Kasumi-1 (cell line): Measurements from ENCODE around the gene NDFIP1.

ENCODE experiments used
- DNase-seq, 2 experiments: peaks; one replicate each; lab custom pipeline; 2025; lab: John Stamatoyannopoulos, UW

Gene NDFIP1

GRCh38 chr5:142189813-142190212 lies 81.2 kb downstream of the NDFIP1 start:
- DNase-seq: no peak

- DNase-seq: no peak
These were observed 83.2 kb downstream of the NDFIP1 start for GRCh38 chr5:142191776-142192175.

- no peak for DNase-seq
These were observed 83.9 kb downstream of the NDFIP1 start for GRCh38 chr5:142192286-142193113.

GRCh38 chr5:142193114-142193428 lies 84.5 kb downstream of the NDFIP1 start:
- DNase-seq: no peak

- no peak for DNase-seq
These were observed 88.5 kb downstream of the NDFIP1 start for GRCh38 chr5:142197098-142197497.

GRCh38 chr5:142197781-142198180 lies 89.2 kb downstream of the NDFIP1 start:
- no peak for DNase-seq

- DNase-seq: no peak
These were observed 90.8 kb downstream of the NDFIP1 start for GRCh38 chr5:142199388-142199787.

GRCh38 chr5:142200387-142200786 lies 91.8 kb downstream of the NDFIP1 start:
- no peak for DNase-seq

GRCh38 chr5:142201471-142201887 lies 92.9 kb downstream of the NDFIP1 start:
- DNase-seq: no peak

GRCh38 chr5:142202282-142202681 lies 93.7 kb downstream of the NDFIP1 start:
- DNase-seq: no peak
